ENCODE results near the gene CNST.
"Not testable (repeated sequence)": the region's sequence is repeated elsewhere in the genome, so short reads cannot be mapped to it uniquely, and the experiment has no call there.

CNST gene

GRCh38 chr1:246591504-246591903 lies 25.2 kb downstream of the CNST start:
- peaks cover 28% of the 10 kb centered on the region for H3K9me3 ChIP-seq
- no peaks in the 10 kb centered on the region for H3K4me1 ChIP-seq
- H3K27ac ChIP-seq: no peak overlapping the region
- H3K4me3 ChIP-seq: no peak overlapping the region
- no peak for TF ChIP-seq Cebpa-rat (IDR thresholded peaks at IDR 0.05)
- peaks cover 57% of the 10 kb centered on the region for H3K36me3 ChIP-seq
- peaks cover 4% of the 10 kb centered on the region; the same call in 1 of the 2 replicates for H4K20me1 ChIP-seq
- no peak overlapping the region for H3K9ac ChIP-seq
- H3K4me2 ChIP-seq: no peak overlapping the region
- H3K27me3 ChIP-seq: no peaks in the 10 kb centered on the region

GRCh38 chr1:246591958-246592357 lies 25.7 kb downstream of the CNST start:
- H3K9me3 ChIP-seq: peaks cover 31% of the 10 kb centered on the region
- no peak overlapping the region for H3K4me2 ChIP-seq
- no peak overlapping the region for H3K27ac ChIP-seq
- no peaks in the 10 kb centered on the region for H3K4me1 ChIP-seq
- H3K36me3 ChIP-seq: peaks cover 62% of the 10 kb centered on the region
- H3K9ac ChIP-seq: no peak overlapping the region
- TF ChIP-seq Cebpa-rat (IDR thresholded peaks at IDR 0.05): no peak
- H3K27me3 ChIP-seq: no peaks in the 10 kb centered on the region
- H3K4me3 ChIP-seq: no peak overlapping the region
- peaks cover 4% of the 10 kb centered on the region; the same call in 1 of the 2 replicates for H4K20me1 ChIP-seq

- Histone ChIP-seq H3K4me2 (no peak overlapping the region), H3K4me3 (no peak overlapping the region), H3K4me1 (no peaks in the 10 kb centered on the region), H3K27ac (no peak overlapping the region), H3K36me3 (peaks cover 69% of the 10 kb centered on the region), H4K20me1 (peaks cover 4% of the 10 kb centered on the region; the same call in 1 of the 2 replicates), H3K27me3 (no peaks in the 10 kb centered on the region), H3K9ac (no peak overlapping the region), H3K9me3 (peaks cover 36% of the 10 kb centered on the region)
- no peak for TF ChIP-seq Cebpa-rat (IDR thresholded peaks at IDR 0.05)
These were observed 26.4 kb downstream of the CNST start for GRCh38 chr1:246592695-246593094.

- H3K4me1 ChIP-seq: no peaks in the 10 kb centered on the region
- no peak overlapping the region for H3K9ac ChIP-seq
- H4K20me1 ChIP-seq: peaks cover 9% of the 10 kb centered on the region; the same call in 1 of the 2 replicates
These were observed 28.9 kb downstream of the CNST start for GRCh38 chr1:246595146-246595545.

GRCh38 chr1:246597340-246597739 lies 31.1 kb downstream of the CNST start:
- Histone ChIP-seq H3K4me1 (no peaks in the 10 kb centered on the region), H3K27me3 (no peaks in the 10 kb centered on the region), H4K20me1 (peaks cover 9% of the 10 kb centered on the region; the same call in 1 of the 2 replicates), H3K4me2 (no peak overlapping the region), H3K9me3 (peaks cover 22% of the 10 kb centered on the region), H3K9ac (no peak overlapping the region), H3K27ac (no peak overlapping the region), H3K4me3 (no peak overlapping the region), H3K36me3 (peaks cover 84% of the 10 kb centered on the region)
- TF ChIP-seq Cebpa-rat (IDR thresholded peaks at IDR 0.05): no peak

More at GRCh38 chr1:246595146-246595545, 28.9 kb downstream of the CNST start:
- Histone ChIP-seq H3K9me3 (peaks cover 32% of the 10 kb centered on the region), H3K4me3 (no peak overlapping the region), H3K27ac (no peak overlapping the region), H3K36me3 (peaks cover 81% of the 10 kb centered on the region), H3K4me2 (no peak overlapping the region), H3K27me3 (no peaks in the 10 kb centered on the region)
- TF ChIP-seq Cebpa-rat (IDR thresholded peaks at IDR 0.05): no peak

- Histone ChIP-seq H3K4me3 (no peak overlapping the region), H3K9me3 (peaks cover 26% of the 10 kb centered on the region), H3K4me2 (no peak overlapping the region), H4K20me1 (peaks cover 4% of the 10 kb centered on the region; the same call in 1 of the 2 replicates), H3K27me3 (no peaks in the 10 kb centered on the region), H3K4me1 (no peaks in the 10 kb centered on the region), H3K27ac (no peak overlapping the region), H3K9ac (no peak overlapping the region), H3K36me3 (peaks cover 82% of the 10 kb centered on the region)
- no peak for TF ChIP-seq Cebpa-rat (IDR thresholded peaks at IDR 0.05)
These were observed 31.7 kb downstream of the CNST start for GRCh38 chr1:246597971-246598370.

- H3K9ac ChIP-seq: no peak overlapping the region
- peaks cover 39% of the 10 kb centered on the region for H3K9me3 ChIP-seq
- no peak for TF ChIP-seq Cebpa-rat (IDR thresholded peaks at IDR 0.05)
- H3K27ac ChIP-seq: no peak overlapping the region
- H3K36me3 ChIP-seq: peaks cover 78% of the 10 kb centered on the region
- peaks cover 4% of the 10 kb centered on the region; the same call in 1 of the 2 replicates for H4K20me1 ChIP-seq
- H3K4me2 ChIP-seq: no peak overlapping the region
- no peak overlapping the region for H3K4me3 ChIP-seq
- H3K27me3 ChIP-seq: no peaks in the 10 kb centered on the region
- no peaks in the 10 kb centered on the region for H3K4me1 ChIP-seq
These were observed 33.1 kb downstream of the CNST start for GRCh38 chr1:246599315-246599714.

GRCh38 chr1:246600579-246600978 lies 34.3 kb downstream of the CNST start:
- no peaks in the 10 kb centered on the region for H3K4me1 ChIP-seq
- H3K4me3 ChIP-seq: no peak overlapping the region
- H4K20me1 ChIP-seq: peaks cover 4% of the 10 kb centered on the region; the same call in 1 of the 2 replicates
- H3K36me3 ChIP-seq: peaks cover 78% of the 10 kb centered on the region
- H3K9ac ChIP-seq: no peak overlapping the region
- H3K27me3 ChIP-seq: no peaks in the 10 kb centered on the region
- H3K4me2 ChIP-seq: no peak overlapping the region
- peaks cover 51% of the 10 kb centered on the region for H3K9me3 ChIP-seq
- no peak overlapping the region for H3K27ac ChIP-seq
- TF ChIP-seq Cebpa-rat (IDR thresholded peaks at IDR 0.05): no peak

- no peak overlapping the region for H3K9ac ChIP-seq
- no peaks in the 10 kb centered on the region for H3K27me3 ChIP-seq
- H4K20me1 ChIP-seq: peaks cover 4% of the 10 kb centered on the region; the same call in 1 of the 2 replicates
- H3K27ac ChIP-seq: no peak overlapping the region
- TF ChIP-seq Cebpa-rat (IDR thresholded peaks at IDR 0.05): no peak
- H3K4me2 ChIP-seq: no peak overlapping the region
- peaks cover 48% of the 10 kb centered on the region for H3K9me3 ChIP-seq
- H3K36me3 ChIP-seq: peaks cover 65% of the 10 kb centered on the region
- no peaks in the 10 kb centered on the region for H3K4me1 ChIP-seq
- no peak overlapping the region for H3K4me3 ChIP-seq
These were observed 35.9 kb downstream of the CNST start for GRCh38 chr1:246602194-246602593.

- not testable (repeated sequence) for H3K4me3 ChIP-seq, H3K9ac ChIP-seq, H4K20me1 ChIP-seq, H3K4me2 ChIP-seq, H3K27ac ChIP-seq, H3K27me3 ChIP-seq
- peaks cover 19% of the 10 kb centered on the region for H3K4me1 ChIP-seq
- peaks cover 68% of the 10 kb centered on the region for H3K36me3 ChIP-seq
- peaks cover 64% of the 10 kb centered on the region for H3K9me3 ChIP-seq
These were observed 39.0 kb downstream of the CNST start for GRCh38 chr1:246605231-246605630.

- Histone ChIP-seq H4K20me1 (peaks cover 22% of the 10 kb centered on the region; the same call in 1 of the 2 replicates), H3K36me3 (peaks cover 58% of the 10 kb centered on the region), H3K27me3 (no peaks in the 10 kb centered on the region), H3K9ac (no peak overlapping the region), H3K4me2 (no peak overlapping the region), H3K4me1 (peaks cover 25% of the 10 kb centered on the region), H3K4me3 (no peak overlapping the region), H3K9me3 (peaks cover 59% of the 10 kb centered on the region), H3K27ac (no peak overlapping the region)
- no peak for TF ChIP-seq Cebpa-rat (IDR thresholded peaks at IDR 0.05)
These were observed 41.2 kb downstream of the CNST start for GRCh38 chr1:246607462-246607861.
